Kidney glomerular epithelial cell (primary cell): ENCODE data around the gene HMX2.

ENCODE experiments used
- DNase-seq: peaks from one replicate; lab custom pipeline; 2025; lab: John Stamatoyannopoulos, UW

Gene HMX2, protein sequence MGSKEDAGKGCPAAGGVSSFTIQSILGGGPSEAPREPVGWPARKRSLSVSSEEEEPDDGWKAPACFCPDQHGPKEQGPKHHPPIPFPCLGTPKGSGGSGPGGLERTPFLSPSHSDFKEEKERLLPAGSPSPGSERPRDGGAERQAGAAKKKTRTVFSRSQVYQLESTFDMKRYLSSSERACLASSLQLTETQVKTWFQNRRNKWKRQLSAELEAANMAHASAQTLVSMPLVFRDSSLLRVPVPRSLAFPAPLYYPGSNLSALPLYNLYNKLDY

DNA sequence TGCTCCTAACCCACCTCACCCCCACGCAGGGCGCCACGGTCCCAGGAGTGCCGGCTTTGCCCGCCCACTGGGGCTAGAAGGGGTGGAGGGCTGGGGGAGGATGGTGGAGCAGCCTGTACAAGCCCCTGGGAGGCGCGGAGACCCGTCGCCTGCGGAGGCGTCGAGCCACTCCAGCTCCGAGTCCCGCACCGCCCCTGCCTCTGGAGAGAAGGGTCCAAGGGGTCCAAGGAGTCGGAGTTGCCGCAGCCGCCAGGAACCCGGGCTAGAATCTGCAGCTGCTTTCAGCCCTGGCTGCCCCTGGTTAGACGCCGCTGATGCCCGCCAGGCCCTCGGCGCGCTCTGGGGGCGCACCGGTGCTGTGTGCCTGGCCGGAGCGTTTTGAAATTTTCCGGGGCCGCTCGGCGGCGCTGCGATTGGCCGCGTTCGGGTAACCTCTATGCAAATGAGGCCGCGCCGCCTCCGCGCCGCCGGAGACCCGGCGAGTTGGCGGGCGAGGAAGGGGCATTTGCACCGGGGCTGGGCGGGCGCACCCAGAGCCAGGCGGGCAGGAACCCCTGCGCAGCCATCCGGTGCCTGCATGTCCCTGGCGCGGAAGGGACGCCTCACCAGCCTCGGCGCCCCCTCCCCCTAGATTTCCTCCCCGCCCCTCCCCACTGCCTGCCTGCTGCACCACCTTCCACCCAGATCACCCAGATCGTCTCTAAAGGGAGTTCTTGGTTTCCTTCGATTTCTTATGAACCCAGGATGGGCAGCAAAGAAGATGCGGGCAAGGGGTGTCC is at the start of gene HMX2:
TSS of gene HMX2 (plus strand) at position 502 of the 779 bp plus-strand sequence. CDS start at position 745, 243 bp downstream.
- DNase-seq: no peak

- DNase-seq: no peak
Observed at GRCh38 chr10:123100030-123100762, 47.7 kb upstream of the HMX2 start.

DNA sequence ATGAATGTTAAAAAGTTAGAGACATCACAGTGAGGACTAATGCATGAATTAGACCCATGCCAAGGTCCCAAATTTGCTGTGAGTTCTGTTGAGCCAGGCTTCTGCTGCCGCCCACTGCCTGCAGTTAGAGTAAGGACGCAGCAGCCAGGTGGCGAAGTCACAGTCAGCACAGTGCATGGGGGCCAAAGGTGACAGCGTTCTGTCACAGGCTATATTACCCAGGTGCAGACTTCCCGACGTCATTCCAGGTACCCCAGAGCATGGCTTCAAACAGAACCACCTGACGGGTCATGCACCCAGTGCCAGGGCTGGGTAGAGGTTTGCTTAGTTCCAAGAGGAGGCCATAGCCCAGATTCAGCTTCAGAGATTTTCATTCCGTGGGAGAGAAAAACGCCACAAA is 46.1 kb upstream of the HMX2 start:
- no peak for DNase-seq

DNA sequence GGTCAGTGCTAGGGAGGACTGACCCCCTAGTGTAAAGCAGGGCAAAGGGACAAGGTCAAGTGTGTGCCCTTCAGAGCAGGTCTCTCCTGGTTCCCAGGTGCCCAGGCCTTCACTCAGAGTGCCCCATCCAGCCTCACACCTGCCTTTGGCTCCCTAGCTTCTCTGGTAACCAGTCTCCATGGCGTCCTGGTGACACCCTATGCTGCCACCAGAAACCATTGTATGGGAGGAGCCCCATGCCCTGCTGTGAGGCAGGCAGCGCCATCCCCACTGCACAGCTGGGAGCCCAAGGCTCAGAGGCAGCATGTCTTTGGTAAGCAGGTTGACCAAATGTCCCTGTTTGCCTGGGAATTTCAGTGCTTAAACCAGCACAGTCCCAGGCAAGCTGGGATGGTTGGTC is 45.3 kb upstream of the HMX2 start:
- no peak for DNase-seq

- DNase-seq: no peak
Observed at GRCh38 chr10:123103944-123104343, 44.0 kb upstream of the HMX2 start.

DNA sequence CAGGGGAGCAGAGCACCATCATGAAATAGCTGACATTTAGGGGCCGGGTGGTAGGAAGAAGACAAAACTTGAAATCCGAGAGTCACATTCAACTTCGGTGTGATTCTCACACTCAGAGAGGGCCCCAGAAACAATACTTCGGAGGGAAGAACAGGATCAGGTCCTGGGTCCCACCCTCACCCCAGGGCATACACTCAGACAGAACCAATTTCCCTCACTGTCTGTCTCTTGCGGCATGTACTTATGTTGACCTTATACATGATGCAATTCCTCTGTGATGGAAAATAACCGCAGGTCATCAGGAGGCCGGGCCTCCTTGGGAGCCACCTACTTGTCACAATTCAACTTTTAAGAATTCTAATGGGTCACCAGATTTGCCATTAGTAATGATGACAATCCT is 38.5 kb upstream of the HMX2 start:
- DNase-seq: no peak

- no peak for DNase-seq
Observed at GRCh38 chr10:123117644-123118417, 30.1 kb upstream of the HMX2 start.

GRCh38 chr10:123119081-123119480 is 28.9 kb upstream of the HMX2 start:
- no peak for DNase-seq

DNA sequence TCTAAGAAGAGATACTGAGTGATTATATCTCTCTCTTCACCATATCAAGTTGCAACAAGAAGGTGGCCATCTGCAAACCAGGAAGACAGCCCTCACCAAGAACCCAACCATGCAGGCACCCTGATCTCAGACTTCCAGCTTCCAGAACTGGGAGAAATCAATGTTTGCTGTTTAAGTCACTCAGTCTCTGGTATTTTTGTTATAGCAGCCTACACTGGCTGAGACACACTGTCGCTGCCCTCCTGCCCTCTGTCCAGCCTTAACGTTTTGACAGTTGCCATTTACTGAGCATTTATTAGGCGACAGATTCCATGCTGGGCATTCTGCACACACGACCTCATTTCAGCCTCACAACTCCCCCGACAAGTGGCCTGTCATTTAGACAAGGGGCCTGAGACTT is 21.7 kb upstream of the HMX2 start:
- DNase-seq: no peak

GRCh38 chr10:123129618-123130271 is 18.2 kb upstream of the HMX2 start:
- DNase-seq: no peak

- DNase-seq: peak; percentile 67
Observed at GRCh38 chr10:123132576-123133477, 15.1 kb upstream of the HMX2 start.

GRCh38 chr10:123133541-123134342 is 14.2 kb upstream of the HMX2 start:
- no peak for DNase-seq

- no peak for DNase-seq
Observed at GRCh38 chr10:123134343-123134914, 13.5 kb upstream of the HMX2 start.

DNA sequence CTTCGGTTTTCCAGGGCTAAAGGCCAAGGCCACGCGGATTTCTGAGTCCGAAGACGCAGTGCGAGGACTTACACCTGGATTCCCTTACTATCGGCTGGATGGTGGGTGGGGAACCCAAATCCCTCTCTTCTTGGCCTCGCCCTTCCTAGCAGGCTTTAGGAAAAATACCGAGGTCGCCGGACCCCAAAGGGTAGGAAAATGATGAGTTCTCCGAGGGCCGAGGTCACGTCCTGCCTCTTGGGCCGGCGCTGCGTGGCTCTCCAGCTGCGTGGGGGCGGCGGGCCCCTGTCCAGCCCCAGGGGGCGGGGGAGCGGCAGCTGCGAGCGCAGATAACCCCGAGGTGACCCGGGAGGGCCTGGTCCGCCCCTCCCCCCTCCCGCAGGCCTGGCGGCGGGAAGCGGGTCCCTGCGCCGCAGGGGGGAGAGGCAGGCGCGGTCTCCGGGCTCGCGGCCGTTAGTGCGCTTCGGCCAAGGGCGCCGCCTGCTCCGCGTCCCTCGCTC is 13.0 kb upstream of the HMX2 start:
- no peak for DNase-seq

GRCh38 chr10:123135415-123136141 is 12.4 kb upstream of the HMX2 start, which contains the start of gene HMX3:
TSS of gene HMX3 (plus strand) at chr10:123135970. CDS start at chr10:123136051, 81 bp downstream.
- DNase-seq: no peak

GRCh38 chr10:123136221-123136805 is 11.6 kb upstream of the HMX2 start:
- no peak for DNase-seq

GRCh38 chr10:123136806-123137642 is 10.9 kb upstream of the HMX2 start:
- DNase-seq: no peak
